ENCODE measurements around the gene SHISA9.

- TF ChIP-seq POLR2AphosphoS5 (IDR thresholded peaks at IDR 0.05) (no peak), POLR2A (IDR thresholded peaks at IDR 0.05; ENCODE audit: low read depth) (no peak)
Observed at GRCh38 chr16:12900599-12901203, 697 bp upstream of the SHISA9 start.

Measured in esophagus muscularis mucosa (tissue), 2 donors.